ENCODE data around the gene FMNL2.

Gene FMNL2

GRCh38 chr2:152518034-152518433 is 183.1 kb downstream of the FMNL2 start:
- no peak for DNase-seq (ENCODE audit: low spot score)
- Histone ChIP-seq H2AK5ac (ENCODE audit: low read depth, low read length) (no peak overlapping the region), H2BK15ac (ENCODE audit: low read length) (no peak overlapping the region), H3K4me3 (ENCODE audit: low read length in 2 of 2) (no peak overlapping the region), H3K9me3 (replicated peaks in 1 of 2; ENCODE audit: control insufficient read depth in 2 of 2, insufficient read depth in 1 of 2, low read depth in 1 of 2, low read length in 2 of 2) (peaks cover 0 to 3% of the 10 kb centered on the region in 2 donors), H3K79me1 (ENCODE audit: low read depth, low read length) (no peaks in the 10 kb centered on the region), H3K23ac (ENCODE audit: low read depth, low read length, poor library complexity) (no peak overlapping the region), H2AFZ (ENCODE audit: low read length) (no peak overlapping the region), H3K14ac (ENCODE audit: low read length) (no peak overlapping the region), H4K91ac (ENCODE audit: low read depth, low read length, poor library complexity) (no peak overlapping the region), H3K27ac (replicated peaks; ENCODE audit: low read length) (no peak overlapping the region), H2BK120ac (ENCODE audit: low read depth, low read length) (no peak overlapping the region), H3K36me3 (replicated peaks in 1 of 2; ENCODE audit: control insufficient read depth in 2 of 2, insufficient read depth in 2 of 2, low read length in 2 of 2) (peaks cover 0 to 16% of the 10 kb centered on the region in 2 donors), H3K4ac (ENCODE audit: low read length) (no peak overlapping the region), H3K4me1 (ENCODE audit: control insufficient read depth in 2 of 2, insufficient read depth in 1 of 2, low read depth in 1 of 2, low read length in 2 of 2) (peaks cover 0 to 8% of the 10 kb centered on the region in 2 donors), H3K4me2 (ENCODE audit: insufficient read depth, low read length, poor library complexity, severe bottlenecking) (no peak overlapping the region), H2BK12ac (ENCODE audit: low read length) (no peak overlapping the region), H3K27me3 (ENCODE audit: control insufficient read depth in 3 of 3, insufficient read depth in 3 of 3, low read depth in 1 of 3, low read length in 3 of 3) (no peaks in the 10 kb centered on the region), H3K18ac (ENCODE audit: low read length) (no peak overlapping the region), H3K9ac (ENCODE audit: low read depth, low read length, poor library complexity) (no peak overlapping the region), H2BK5ac (ENCODE audit: low read length) (no peak overlapping the region), H4K8ac (ENCODE audit: low read depth, low read length) (no peak overlapping the region)
- no CpG with 5 or more reads among the region's 1 CpG for WGBS, 2 donors (ENCODE audit: extremely low coverage in 2 of 2, insufficient read length in 2 of 2, insufficient replicate concordance in 1 of 2)

DNA sequence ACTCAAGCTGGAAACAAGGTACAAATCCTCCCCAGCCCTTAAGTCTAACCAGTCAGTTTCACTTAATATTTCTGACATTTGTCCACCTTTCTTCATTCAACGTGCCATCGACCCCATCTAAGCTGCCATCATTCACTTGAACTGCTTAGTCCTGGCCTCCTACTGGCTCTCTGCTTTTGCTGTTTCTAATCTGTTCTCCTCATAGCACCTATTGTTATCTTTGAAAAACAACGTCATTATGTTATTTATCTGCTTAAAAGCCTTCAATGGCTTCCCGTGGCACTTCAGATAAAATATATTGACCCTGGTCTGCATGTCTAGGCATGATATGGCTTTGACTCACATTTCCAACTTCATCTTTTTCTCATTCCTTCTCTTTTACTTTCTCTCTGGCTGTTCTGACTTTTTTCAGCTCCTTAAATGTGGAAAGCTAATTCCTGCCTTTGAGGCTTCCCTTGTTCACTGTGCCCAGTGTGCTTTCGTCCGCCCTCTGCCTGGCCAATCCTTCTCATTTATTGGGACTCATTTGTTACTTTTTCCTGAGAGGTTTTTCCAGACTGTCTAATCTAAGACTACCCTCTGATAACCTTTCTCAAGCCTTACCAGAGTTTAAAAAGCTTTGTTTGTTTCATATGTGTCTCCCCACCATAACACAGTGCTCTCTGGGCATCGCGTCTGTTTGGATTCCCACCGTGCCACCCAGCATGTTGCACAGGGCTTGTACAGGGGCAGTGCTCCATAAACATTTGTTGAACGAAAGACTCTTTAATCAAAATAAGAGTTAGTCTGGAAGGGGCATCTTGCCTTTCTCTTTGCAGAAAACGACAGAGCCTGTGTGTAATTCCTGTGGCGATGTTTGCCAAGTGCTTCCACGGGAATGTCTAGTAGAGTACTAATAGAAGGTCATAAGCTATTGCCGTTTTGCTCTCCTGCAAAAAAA is 183.9 kb downstream of the FMNL2 start:
- no peaks in the 10 kb centered on the region for H3K27me3 ChIP-seq (ENCODE audit: control insufficient read depth in 3 of 3, insufficient read depth in 3 of 3, low read depth in 1 of 3, low read length in 3 of 3)

GRCh38 chr2:152519581-152519952 is 184.6 kb downstream of the FMNL2 start:
- H4K91ac ChIP-seq (ENCODE audit: low read depth, low read length, poor library complexity): no peak overlapping the region
- H3K27me3 ChIP-seq (ENCODE audit: control insufficient read depth in 3 of 3, insufficient read depth in 3 of 3, low read depth in 1 of 3, low read length in 3 of 3): no peaks in the 10 kb centered on the region
- H3K36me3 ChIP-seq (replicated peaks in 1 of 2; ENCODE audit: control insufficient read depth in 2 of 2, insufficient read depth in 2 of 2, low read length in 2 of 2): peaks cover 0 to 27% of the 10 kb centered on the region in 2 donors
- H3K79me1 ChIP-seq (ENCODE audit: low read depth, low read length): no peaks in the 10 kb centered on the region
- no peak overlapping the region for H2BK12ac ChIP-seq (ENCODE audit: low read length)
- H4K8ac ChIP-seq (ENCODE audit: low read depth, low read length): no peak overlapping the region
- no peak for DNase-seq (ENCODE audit: low spot score)
- no peak overlapping the region for H3K14ac ChIP-seq (ENCODE audit: low read length)
- H2BK120ac ChIP-seq (ENCODE audit: low read depth, low read length): no peak overlapping the region
- H3K4ac ChIP-seq (ENCODE audit: low read length): no peak overlapping the region
- H3K9me3 ChIP-seq (replicated peaks in 1 of 2; ENCODE audit: control insufficient read depth in 2 of 2, insufficient read depth in 1 of 2, low read depth in 1 of 2, low read length in 2 of 2): peaks cover 0 to 3% of the 10 kb centered on the region in 2 donors
- H3K4me1 ChIP-seq (ENCODE audit: control insufficient read depth in 2 of 2, insufficient read depth in 1 of 2, low read depth in 1 of 2, low read length in 2 of 2): peaks cover 0 to 8% of the 10 kb centered on the region in 2 donors
- H2AFZ ChIP-seq (ENCODE audit: low read length): no peak overlapping the region
- H2BK5ac ChIP-seq (ENCODE audit: low read length): no peak overlapping the region
- no peak overlapping the region for H3K4me3 ChIP-seq (ENCODE audit: low read length in 2 of 2)
- no peak overlapping the region for H2AK5ac ChIP-seq (ENCODE audit: low read depth, low read length)
- no peak overlapping the region for H3K18ac ChIP-seq (ENCODE audit: low read length)
- no peak overlapping the region for H3K27ac ChIP-seq (replicated peaks; ENCODE audit: low read length)
- H3K9ac ChIP-seq (ENCODE audit: low read depth, low read length, poor library complexity): no peak overlapping the region
- no peak overlapping the region for H3K4me2 ChIP-seq (ENCODE audit: insufficient read depth, low read length, poor library complexity, severe bottlenecking)
- no peak overlapping the region for H3K23ac ChIP-seq (ENCODE audit: low read depth, low read length, poor library complexity)
- no peak overlapping the region for H2BK15ac ChIP-seq (ENCODE audit: low read length)
- WGBS, 2 donors (ENCODE audit: extremely low coverage in 2 of 2, insufficient read length in 2 of 2, insufficient replicate concordance in 1 of 2): no CpG with 5 or more reads among the region's 2 CpGs

More for the DNA sequence above, 183.9 kb downstream of the FMNL2 start:
- H4K8ac ChIP-seq (ENCODE audit: low read depth, low read length): no peak overlapping the region
- H3K9ac ChIP-seq (ENCODE audit: low read depth, low read length, poor library complexity): no peak overlapping the region
- peaks cover 0 to 8% of the 10 kb centered on the region in 2 donors for H3K4me1 ChIP-seq (ENCODE audit: control insufficient read depth in 2 of 2, insufficient read depth in 1 of 2, low read depth in 1 of 2, low read length in 2 of 2)
- H3K27ac ChIP-seq (replicated peaks; ENCODE audit: low read length): no peak overlapping the region
- no peak overlapping the region for H3K23ac ChIP-seq (ENCODE audit: low read depth, low read length, poor library complexity)
- no peaks in the 10 kb centered on the region for H3K79me1 ChIP-seq (ENCODE audit: low read depth, low read length)
- H2AK5ac ChIP-seq (ENCODE audit: low read depth, low read length): no peak overlapping the region
- no peak for DNase-seq (ENCODE audit: low spot score)
- no peak overlapping the region for H2BK12ac ChIP-seq (ENCODE audit: low read length)
- H4K91ac ChIP-seq (ENCODE audit: low read depth, low read length, poor library complexity): no peak overlapping the region
- no CpG with 5 or more reads among the region's 14 CpGs for WGBS, 2 donors (ENCODE audit: extremely low coverage in 2 of 2, insufficient read length in 2 of 2, insufficient replicate concordance in 1 of 2)
- H3K9me3 ChIP-seq (replicated peaks in 1 of 2; ENCODE audit: control insufficient read depth in 2 of 2, insufficient read depth in 1 of 2, low read depth in 1 of 2, low read length in 2 of 2): peaks cover 0 to 3% of the 10 kb centered on the region in 2 donors
- no peak overlapping the region for H3K18ac ChIP-seq (ENCODE audit: low read length)
- no peak overlapping the region for H2BK120ac ChIP-seq (ENCODE audit: low read depth, low read length)
- H2BK5ac ChIP-seq (ENCODE audit: low read length): no peak overlapping the region
- H3K14ac ChIP-seq (ENCODE audit: low read length): no peak overlapping the region
- H2AFZ ChIP-seq (ENCODE audit: low read length): no peak overlapping the region
- no peak overlapping the region for H3K4ac ChIP-seq (ENCODE audit: low read length)
- H3K4me2 ChIP-seq (ENCODE audit: insufficient read depth, low read length, poor library complexity, severe bottlenecking): no peak overlapping the region
- no peak overlapping the region for H2BK15ac ChIP-seq (ENCODE audit: low read length)
- H3K4me3 ChIP-seq (ENCODE audit: low read length in 2 of 2): no peak overlapping the region
- peaks cover 0 to 24% of the 10 kb centered on the region in 2 donors for H3K36me3 ChIP-seq (replicated peaks in 1 of 2; ENCODE audit: control insufficient read depth in 2 of 2, insufficient read depth in 2 of 2, low read length in 2 of 2)

- H4K8ac ChIP-seq (ENCODE audit: low read depth, low read length): no peak overlapping the region
- peaks cover 0 to 3% of the 10 kb centered on the region in 2 donors for H3K9me3 ChIP-seq (replicated peaks in 1 of 2; ENCODE audit: control insufficient read depth in 2 of 2, insufficient read depth in 1 of 2, low read depth in 1 of 2, low read length in 2 of 2)
- H3K14ac ChIP-seq (ENCODE audit: low read length): no peak overlapping the region
- H2AK5ac ChIP-seq (ENCODE audit: low read depth, low read length): no peak overlapping the region
- no peaks in the 10 kb centered on the region for H3K27me3 ChIP-seq (ENCODE audit: control insufficient read depth in 3 of 3, insufficient read depth in 3 of 3, low read depth in 1 of 3, low read length in 3 of 3)
- H3K18ac ChIP-seq (ENCODE audit: low read length): no peak overlapping the region
- peaks cover 0 to 29% of the 10 kb centered on the region in 2 donors for H3K36me3 ChIP-seq (replicated peaks in 1 of 2; ENCODE audit: control insufficient read depth in 2 of 2, insufficient read depth in 2 of 2, low read length in 2 of 2)
- no peak overlapping the region for H3K4ac ChIP-seq (ENCODE audit: low read length)
- no peak overlapping the region for H2BK120ac ChIP-seq (ENCODE audit: low read depth, low read length)
- H2BK5ac ChIP-seq (ENCODE audit: low read length): no peak overlapping the region
- H3K4me1 ChIP-seq (ENCODE audit: control insufficient read depth in 2 of 2, insufficient read depth in 1 of 2, low read depth in 1 of 2, low read length in 2 of 2): peaks cover 0 to 8% of the 10 kb centered on the region in 2 donors
- no peak overlapping the region for H3K4me3 ChIP-seq (ENCODE audit: low read length in 2 of 2)
- H3K27ac ChIP-seq (replicated peaks; ENCODE audit: low read length): no peak overlapping the region
- no peak overlapping the region for H3K9ac ChIP-seq (ENCODE audit: low read depth, low read length, poor library complexity)
- no peak overlapping the region for H3K23ac ChIP-seq (ENCODE audit: low read depth, low read length, poor library complexity)
- no peak overlapping the region for H2BK12ac ChIP-seq (ENCODE audit: low read length)
- H3K79me1 ChIP-seq (ENCODE audit: low read depth, low read length): no peaks in the 10 kb centered on the region
- H3K4me2 ChIP-seq (ENCODE audit: insufficient read depth, low read length, poor library complexity, severe bottlenecking): no peak overlapping the region
- no peak overlapping the region for H2AFZ ChIP-seq (ENCODE audit: low read length)
- H4K91ac ChIP-seq (ENCODE audit: low read depth, low read length, poor library complexity): no peak overlapping the region
- no peak overlapping the region for H2BK15ac ChIP-seq (ENCODE audit: low read length)
- no peak for DNase-seq (ENCODE audit: low spot score)
These were observed 185.8 kb downstream of the FMNL2 start for GRCh38 chr2:152520759-152521158.
